Renal cortex interstitium (tissue), 11 donors: ENCODE measurements around the gene PEPD. TPM values are rescaled to one million over a fixed set of nuclear protein-coding genes. Genes with fewer than 3 reads are reported as not detected.
A peak's percentile ranks its signal among the peaks of the same experiment; 100 is the strongest.

Experiments used
- DNase-seq, 11 donors: peaks; one replicate each; pipeline ENCODE4 v3.0.0-alpha.2; 2013; ENCODE audit warnings: low read depth in 9 of 11, low spot score in 4 of 11; ENCODE audit errors: extremely low read depth in 1 of 11
- polyA plus RNA-seq, 3 donors: library from polyadenylated mRNA; unstranded; fragments of 120-200 nt; gene quantifications; one replicate each; pipeline ENCODE4 v1.2.1, GENCODE V29; 2013; ENCODE audit not compliant: insufficient read length in 3 of 3

Gene PEPD
- polyA plus RNA-seq, 3 donors = 106 to 122 (median 112) TPM

- no peak for DNase-seq
These were observed 112.8 kb downstream of the PEPD start for GRCh38 chr19:33408538-33409434.

GRCh38 chr19:33408116-33408515 lies 113.5 kb downstream of the PEPD start:
- DNase-seq = no peak

GRCh38 chr19:33407716-33408115 lies 113.9 kb downstream of the PEPD start:
- DNase-seq = no peak

- DNase-seq = no peak
These were observed 114.4 kb downstream of the PEPD start for GRCh38 chr19:33407140-33407551.

- peak in 4 of 11 donors; percentile 39 to 55 (median 52) for DNase-seq
These were observed 115.0 kb downstream of the PEPD start for GRCh38 chr19:33406521-33407139.

GRCh38 chr19:33405553-33406461 lies 115.8 kb downstream of the PEPD start:
- no peak for DNase-seq

GRCh38 chr19:33405254-33405552 lies 116.4 kb downstream of the PEPD start:
- no peak for DNase-seq

GRCh38 chr19:33404506-33405253 lies 116.9 kb downstream of the PEPD start:
- no peak for DNase-seq

GRCh38 chr19:33403973-33404304 lies 117.7 kb downstream of the PEPD start:
- no peak for DNase-seq

- DNase-seq = no peak
These were observed 118.2 kb downstream of the PEPD start for GRCh38 chr19:33403221-33403972.

GRCh38 chr19:33402421-33403220 lies 119.0 kb downstream of the PEPD start:
- no peak for DNase-seq

- no peak for DNase-seq
These were observed 119.7 kb downstream of the PEPD start for GRCh38 chr19:33401683-33402420.

GRCh38 chr19:33400856-33401682 lies 120.5 kb downstream of the PEPD start:
- DNase-seq = no peak

- DNase-seq = no peak
These were observed 121.6 kb downstream of the PEPD start for GRCh38 chr19:33399745-33400681.

- DNase-seq = no peak
These were observed 122.4 kb downstream of the PEPD start for GRCh38 chr19:33399081-33399744.
